ENCODE results near the gene VEZF1.

Gene VEZF1

GRCh38 chr17:57954397-57955182 lies 33.5 kb downstream of the VEZF1 start:
- DNase-seq (ENCODE audit: insufficient read length, low spot score) (peak; percentile 91), FAIRE-seq (no peak)

- DNase-seq (ENCODE audit: insufficient read length, low spot score) (no peak), FAIRE-seq (peak; percentile 92)
These were observed 34.2 kb downstream of the VEZF1 start for GRCh38 chr17:57953705-57954396.

GRCh38 chr17:57953219-57953618 lies 34.8 kb downstream of the VEZF1 start:
- FAIRE-seq (no peak), DNase-seq (ENCODE audit: insufficient read length, low spot score) (no peak)

- DNase-seq (ENCODE audit: insufficient read length, low spot score) (no peak), FAIRE-seq (no peak)
These were observed 38.4 kb downstream of the VEZF1 start for GRCh38 chr17:57949649-57950048.

GRCh38 chr17:57948555-57949420 lies 39.3 kb downstream of the VEZF1 start:
- peak; percentile 97 for DNase-seq (ENCODE audit: insufficient read length, low spot score)
- FAIRE-seq: peak; percentile 94

GRCh38 chr17:57948169-57948554 lies 39.9 kb downstream of the VEZF1 start:
- FAIRE-seq (no peak), DNase-seq (ENCODE audit: insufficient read length, low spot score) (no peak)

GRCh38 chr17:57947369-57947768 lies 40.7 kb downstream of the VEZF1 start:
- DNase-seq (ENCODE audit: insufficient read length, low spot score) (no peak), FAIRE-seq (no peak)

GRCh38 chr17:57946798-57947358 lies 41.2 kb downstream of the VEZF1 start:
- DNase-seq (ENCODE audit: insufficient read length, low spot score): no peak
- FAIRE-seq: peak; percentile 74

- FAIRE-seq: no peak
- no peak for DNase-seq (ENCODE audit: insufficient read length, low spot score)
These were observed 41.9 kb downstream of the VEZF1 start for GRCh38 chr17:57945996-57946797.

GRCh38 chr17:57944908-57945307 lies 43.1 kb downstream of the VEZF1 start:
- DNase-seq (ENCODE audit: insufficient read length, low spot score) (no peak), FAIRE-seq (no peak)

GRCh38 chr17:57943645-57944044 lies 44.4 kb downstream of the VEZF1 start:
- DNase-seq (ENCODE audit: insufficient read length, low spot score) (no peak), FAIRE-seq (no peak)

GRCh38 chr17:57943140-57943539 lies 44.9 kb downstream of the VEZF1 start:
- FAIRE-seq (no peak), DNase-seq (ENCODE audit: insufficient read length, low spot score) (no peak)

GRCh38 chr17:57941384-57942370 lies 46.4 kb downstream of the VEZF1 start:
- peak; percentile 46 for FAIRE-seq
- no peak for DNase-seq (ENCODE audit: insufficient read length, low spot score)

- peak; percentile 48 for FAIRE-seq
These were observed 47.3 kb downstream of the VEZF1 start for GRCh38 chr17:57940653-57941329.

GRCh38 chr17:57940231-57940630 lies 47.8 kb downstream of the VEZF1 start:
- no peak for FAIRE-seq
- DNase-seq (ENCODE audit: insufficient read length, low spot score): no peak

More at GRCh38 chr17:57940653-57941329, 47.3 kb downstream of the VEZF1 start:
- no peak for DNase-seq (ENCODE audit: insufficient read length, low spot score)

GRCh38 chr17:57939797-57940196 lies 48.3 kb downstream of the VEZF1 start:
- no peak for DNase-seq (ENCODE audit: insufficient read length, low spot score)
- no peak for FAIRE-seq

GRCh38 chr17:57938061-57938502 lies 50.0 kb downstream of the VEZF1 start:
- DNase-seq (ENCODE audit: insufficient read length, low spot score): no peak
- peak; percentile 74 for FAIRE-seq

GRCh38 chr17:57937492-57937891 lies 50.6 kb downstream of the VEZF1 start:
- FAIRE-seq (no peak), DNase-seq (ENCODE audit: insufficient read length, low spot score) (no peak)

Measured in HTR-8/SVneo (cell line).